ENCODE results near the gene MPPED1.

Gene MPPED1

GRCh38 chr22:43411869-43412807 is at the start of gene MPPED1:
Gene MPPED1, plus strand, starts transcription at chr22:43412014. Its CDS starts 12,972 bp downstream, at chr22:43424986.
- Histone ChIP-seq H3K27ac (no peak within 1 kb of the TSS), H3K4me3 (no peak within 1 kb of the TSS)
- TF ChIP-seq CTCF (IDR thresholded peaks at IDR 0.05) = no peak
- DNase-seq (ENCODE audit: low spot score) = no peak

- no peak overlapping the region for H3K4me3 ChIP-seq
- no peak overlapping the region for H3K27ac ChIP-seq
- no peak for DNase-seq (ENCODE audit: low spot score)
- TF ChIP-seq CTCF (IDR thresholded peaks at IDR 0.05) = no peak
Observed at GRCh38 chr22:43363315-43364168, 48.3 kb upstream of the MPPED1 start.

- no peak overlapping the region for H3K4me3 ChIP-seq
- no peak overlapping the region for H3K27ac ChIP-seq
- DNase-seq (ENCODE audit: low spot score) = no peak
- no peak for TF ChIP-seq CTCF (IDR thresholded peaks at IDR 0.05)
Observed at GRCh38 chr22:43364169-43364435, 47.7 kb upstream of the MPPED1 start.

GRCh38 chr22:43365715-43366440 is 45.9 kb upstream of the MPPED1 start:
- no peak overlapping the region for H3K27ac ChIP-seq
- DNase-seq (ENCODE audit: low spot score) = no peak
- TF ChIP-seq CTCF (IDR thresholded peaks at IDR 0.05) = no peak
- no peak overlapping the region for H3K4me3 ChIP-seq

GRCh38 chr22:43370036-43370435 is 41.8 kb upstream of the MPPED1 start:
- DNase-seq (ENCODE audit: low spot score) = no peak
- Histone ChIP-seq H3K27ac (no peak overlapping the region), H3K4me3 (no peak overlapping the region)
- no peak for TF ChIP-seq CTCF (IDR thresholded peaks at IDR 0.05)

- no peak overlapping the region for H3K27ac ChIP-seq
- no peak for TF ChIP-seq CTCF (IDR thresholded peaks at IDR 0.05)
Observed at GRCh38 chr22:43375951-43376455, 35.8 kb upstream of the MPPED1 start.

More at GRCh38 chr22:43375951-43376455, 35.8 kb upstream of the MPPED1 start:
- no peak overlapping the region for H3K4me3 ChIP-seq
- no peak for DNase-seq (ENCODE audit: low spot score)

Data from coronary artery (tissue), 2 donors.